ENCODE measurements around the gene SPRR2B.
A peak's percentile ranks its signal among the peaks of the same experiment; 100 is the strongest.
"Not testable (repeated sequence)": the region's sequence is repeated elsewhere in the genome, so short reads cannot be mapped to it uniquely, and the experiment has no call there.

SPRR2B gene

DNA sequence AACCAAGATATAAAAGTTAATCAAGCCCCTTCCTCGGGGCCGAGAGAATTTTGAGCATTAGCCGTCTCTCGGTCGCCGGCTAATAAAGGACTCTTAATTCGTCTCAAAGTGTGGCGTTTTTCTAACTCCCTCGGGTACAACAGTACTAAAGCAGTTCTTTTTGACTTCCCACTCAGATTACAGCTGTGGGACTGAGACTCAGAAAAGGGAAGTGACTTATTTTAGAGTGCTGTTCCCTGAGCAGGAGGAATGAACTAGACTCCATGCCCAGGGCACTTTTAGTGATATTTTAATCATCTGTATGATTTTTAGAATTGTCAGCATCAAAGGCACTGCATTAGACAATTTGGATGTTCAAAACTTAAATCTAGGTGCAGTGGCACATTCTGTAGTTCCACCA lies 49.1 kb downstream of the SPRR2B start:
- FAIRE-seq; DNase-seq (ENCODE audit: insufficient read length, low spot score): not testable (repeated sequence)
- peak; percentile 64 for TF ChIP-seq SPI1 (IDR thresholded peaks at IDR 0.05; ENCODE audit: low read depth, low read length)

- DNase-seq (ENCODE audit: insufficient read length, low spot score); FAIRE-seq: not testable (repeated sequence)
Measured at GRCh38 chr1:153021829-153022228, 49.6 kb downstream of the SPRR2B start.

Data from GM12891 (cell line).